Karpas-422 (cell line): Measurements from ENCODE around the gene MAPKAP1. TPM values are rescaled to one million over a fixed set of nuclear protein-coding genes. Genes with fewer than 3 reads are reported as not detected.
"Not testable (repeated sequence)": the region's sequence is repeated elsewhere in the genome, so short reads cannot be mapped to it uniquely, and the experiment has no call there.

Experiments used
- DNase-seq: peaks from one replicate; pipeline ENCODE4 v3.0.0-alpha.2; 2015
- H2AFZ ChIP-seq: fragments of 200-600 bp; sonication (generic); 2 replicates; pipeline ENCODE4 v1.6.1; 2014; ENCODE audit warnings: antibody characterized with exemption, low read length, mixed read lengths
- H3K27ac ChIP-seq: fragments of 200-600 bp; sonication (generic); 2 replicates; pipeline ENCODE4 v1.5.1; 2014; ENCODE audit warnings: mild to moderate bottlenecking, low read length, moderate library complexity
- H3K27me3 ChIP-seq: fragments of 200-600 bp; sonication (generic); 2 replicates; pipeline ENCODE4 v1.6.1; 2014; ENCODE audit warnings: low read length, mixed read lengths
- H3K36me3 ChIP-seq: fragments of 200-600 bp; sonication (generic); 2 replicates; pipeline ENCODE4 v1.6.1; 2014; ENCODE audit warnings: low read length, mixed read lengths; ENCODE audit not compliant: insufficient read depth
- H3K4me1 ChIP-seq: fragments of 200-600 bp; sonication (generic); 2 replicates; pipeline ENCODE4 v1.6.1; 2014; ENCODE audit warnings: mild to moderate bottlenecking, low read length, mixed read lengths
- H3K4me2 ChIP-seq: fragments of 200-600 bp; sonication (generic); 2 replicates; pipeline ENCODE4 v1.6.1; 2014; ENCODE audit warnings: low read length, low read depth, mild to moderate bottlenecking; ENCODE audit not compliant: poor library complexity, severe bottlenecking
- H3K4me3 ChIP-seq: fragments of 200-600 bp; sonication (generic); 2 replicates; pipeline ENCODE4 v1.5.1; 2014; ENCODE audit warnings: mild to moderate bottlenecking, antibody characterized with exemption, low read length, mixed read lengths
- H3K79me2 ChIP-seq: fragments of 200-600 bp; sonication (generic); 2 replicates; pipeline ENCODE4 v1.6.1; 2014; ENCODE audit warnings: mild to moderate bottlenecking, low read length, mixed read lengths
- H3K9ac ChIP-seq: fragments of 200-600 bp; sonication (generic); 2 replicates; pipeline ENCODE4 v1.6.0; 2014; ENCODE audit warnings: low read length
- H3K9me2 ChIP-seq: fragments of 200-600 bp; sonication (generic), shearing (Covaris generic); replicated peaks from 2 replicates; pipeline ENCODE4 v1.6.0; 2014; ENCODE audit warnings: mild to moderate bottlenecking, low read length, moderate library complexity; ENCODE audit not compliant: insufficient read depth
- H3K9me3 ChIP-seq: fragments of 300-700, 200-600 bp; sonication (generic); 2 replicates; pipeline ENCODE4 v1.6.1; 2014; ENCODE audit warnings: low read length, mixed read lengths
- H4K20me1 ChIP-seq: fragments of 200-600 bp; sonication (generic); 2 replicates; pipeline ENCODE4 v1.6.1; 2014; ENCODE audit warnings: mild to moderate bottlenecking, antibody characterized with exemption, low read length, low read depth; ENCODE audit not compliant: insufficient read depth
- total RNA-seq: library from RNA; depleted of rRNA; stranded (reverse); fragments of >200 nt; shearing (Covaris generic); gene quantifications from 2 replicates; pipeline ENCODE4 v1.2.3, GENCODE V29; 2014; ENCODE audit warnings: low replicate concordance

Gene MAPKAP1
- total RNA-seq, 1 experiment from 2014 or later, result 62.8 TPM

DNA sequence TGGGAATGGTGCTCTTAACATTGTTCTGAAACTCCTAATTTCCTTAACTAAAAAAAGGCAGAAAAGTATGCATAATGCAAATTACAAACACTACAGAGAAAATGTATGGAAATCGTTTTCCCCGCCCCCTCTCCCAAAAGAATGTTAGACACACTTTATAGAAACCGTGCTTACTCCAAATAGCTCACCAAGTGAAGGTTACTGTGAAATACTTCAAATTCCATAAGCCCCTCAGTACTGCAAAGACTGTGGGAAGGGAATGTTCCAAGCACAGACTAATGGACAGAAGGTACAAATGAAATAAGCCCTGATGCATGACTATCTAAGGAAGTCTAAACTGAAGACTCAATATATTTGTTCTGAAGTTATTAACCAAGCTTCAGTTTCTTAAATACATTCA, 12.5 kb downstream of the MAPKAP1 start:
- H3K4me3 ChIP-seq, result no peak overlapping the region
- H3K27ac ChIP-seq, result no peak overlapping the region
- DNase-seq, result no peak
- H3K4me1 ChIP-seq, result no peaks in the 10 kb centered on the region
- H3K27me3 ChIP-seq, result no peaks in the 10 kb centered on the region
- no peaks in the 10 kb centered on the region for H3K9me3 ChIP-seq
- H3K9me2 ChIP-seq, result no peaks in the 10 kb centered on the region
- no peak overlapping the region for H2AFZ ChIP-seq
- H3K4me2 ChIP-seq, result no peak overlapping the region
- peaks cover 84% of the 10 kb centered on the region for H3K79me2 ChIP-seq
- no peak overlapping the region for H3K9ac ChIP-seq
- H4K20me1 ChIP-seq, result no peaks in the 10 kb centered on the region
- no peaks in the 10 kb centered on the region for H3K36me3 ChIP-seq

DNA sequence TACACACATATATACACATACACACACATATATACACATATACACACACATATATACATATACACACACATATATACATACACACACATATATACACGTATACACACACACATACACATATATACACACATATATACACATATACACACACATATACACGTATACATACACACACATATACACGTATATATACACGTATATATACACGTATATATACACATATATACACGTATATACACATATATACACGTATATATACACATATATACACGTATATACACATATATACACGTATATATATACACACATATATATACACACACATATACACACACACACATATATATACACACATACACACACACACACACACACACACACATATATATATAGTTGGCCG, 13.5 kb downstream of the MAPKAP1 start:
- H3K4me2 ChIP-seq, H3K4me3 ChIP-seq: not testable (repeated sequence)

GRCh38 chr9:125691869-125692268, 15.1 kb downstream of the MAPKAP1 start:
- no peak overlapping the region for H2AFZ ChIP-seq
- H3K9ac ChIP-seq, result no peak overlapping the region
- H3K36me3 ChIP-seq, result no peaks in the 10 kb centered on the region
- H3K9me3 ChIP-seq, result no peaks in the 10 kb centered on the region
- no peaks in the 10 kb centered on the region for H3K9me2 ChIP-seq
- peaks cover 84% of the 10 kb centered on the region for H3K79me2 ChIP-seq
- H4K20me1 ChIP-seq, result no peaks in the 10 kb centered on the region
- no peak overlapping the region for H3K4me2 ChIP-seq
- H3K27me3 ChIP-seq, result no peaks in the 10 kb centered on the region
- H3K4me1 ChIP-seq, result no peaks in the 10 kb centered on the region
- H3K27ac ChIP-seq, result no peak overlapping the region
- no peak for DNase-seq
- H3K4me3 ChIP-seq, result no peak overlapping the region

More for the DNA sequence above, 13.5 kb downstream of the MAPKAP1 start:
- DNase-seq, H4K20me1 ChIP-seq, H2AFZ ChIP-seq, H3K27me3 ChIP-seq, H3K9me3 ChIP-seq, H3K27ac ChIP-seq, H3K9ac ChIP-seq, H3K9me2 ChIP-seq, H3K4me1 ChIP-seq, H3K36me3 ChIP-seq: not testable (repeated sequence)
- H3K79me2 ChIP-seq, result peaks cover 80% of the 10 kb centered on the region

DNA sequence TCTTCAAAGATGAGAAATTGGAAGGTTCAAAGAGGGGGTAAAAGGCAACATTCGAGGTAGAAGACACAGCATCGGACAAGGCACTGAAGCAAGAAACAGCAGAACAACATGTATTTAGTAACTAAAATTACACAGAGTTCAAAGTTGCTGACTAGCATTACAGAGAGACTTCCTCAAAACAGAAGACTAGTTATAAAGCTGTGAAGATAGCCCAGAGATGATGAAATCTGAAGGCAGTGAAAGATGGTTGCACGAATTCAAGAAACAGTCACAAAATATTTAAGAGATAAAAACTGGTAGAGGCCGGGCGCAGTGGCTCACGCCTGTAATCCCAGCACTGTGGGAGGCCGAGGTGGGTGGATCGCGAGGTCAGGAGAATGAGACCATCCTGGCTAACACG, 16.3 kb downstream of the MAPKAP1 start:
- H3K27me3 ChIP-seq, result no peaks in the 10 kb centered on the region
- no peaks in the 10 kb centered on the region for H3K9me2 ChIP-seq
- H3K9me3 ChIP-seq, result no peaks in the 10 kb centered on the region
- no peak overlapping the region for H2AFZ ChIP-seq
- H3K9ac ChIP-seq, result no peak overlapping the region
- H3K27ac ChIP-seq, result no peak overlapping the region
- no peaks in the 10 kb centered on the region for H3K36me3 ChIP-seq
- no peaks in the 10 kb centered on the region for H3K4me1 ChIP-seq
- no peak overlapping the region for H3K4me2 ChIP-seq
- no peak overlapping the region for H3K4me3 ChIP-seq
- peaks cover 82% of the 10 kb centered on the region for H3K79me2 ChIP-seq
- H4K20me1 ChIP-seq, result no peaks in the 10 kb centered on the region
- no peak for DNase-seq

GRCh38 chr9:125687163-125687863, 19.7 kb downstream of the MAPKAP1 start:
- no peaks in the 10 kb centered on the region for H3K9me3 ChIP-seq
- H3K36me3 ChIP-seq, result no peaks in the 10 kb centered on the region
- no peaks in the 10 kb centered on the region for H3K4me1 ChIP-seq
- peaks cover 85% of the 10 kb centered on the region for H3K79me2 ChIP-seq
- no peak overlapping the region for H3K27ac ChIP-seq
- no peaks in the 10 kb centered on the region for H3K9me2 ChIP-seq
- no peaks in the 10 kb centered on the region for H3K27me3 ChIP-seq
- no peak overlapping the region for H2AFZ ChIP-seq
- no peak overlapping the region for H3K9ac ChIP-seq
- H3K4me3 ChIP-seq, result no peak overlapping the region
- no peak overlapping the region for H3K4me2 ChIP-seq
- H4K20me1 ChIP-seq, result no peaks in the 10 kb centered on the region
- DNase-seq, result no peak

DNA sequence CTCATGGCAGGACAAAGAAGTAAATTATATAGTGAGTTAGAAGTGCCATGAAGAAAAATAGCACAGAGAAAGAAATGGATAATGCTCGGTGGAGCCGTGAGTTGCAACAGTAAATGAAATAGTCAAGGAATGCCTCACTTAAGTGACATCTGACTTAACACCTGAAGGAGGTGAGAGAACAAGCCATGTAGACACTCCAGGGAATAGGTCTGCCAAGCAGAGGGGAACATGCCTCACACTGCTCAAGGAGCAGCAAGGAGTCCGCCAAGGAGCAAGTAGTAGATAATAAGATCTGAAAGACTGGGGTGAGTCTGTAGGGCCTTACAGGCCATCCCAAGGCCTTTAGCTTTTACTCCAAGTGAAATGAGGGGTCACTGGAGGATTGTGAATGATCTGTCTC, 21.8 kb downstream of the MAPKAP1 start:
- no peaks in the 10 kb centered on the region for H3K9me3 ChIP-seq
- H2AFZ ChIP-seq, result no peak overlapping the region
- H3K27ac ChIP-seq, result no peak overlapping the region
- no peak overlapping the region for H3K4me3 ChIP-seq
- no peaks in the 10 kb centered on the region for H4K20me1 ChIP-seq
- no peaks in the 10 kb centered on the region for H3K9me2 ChIP-seq
- no peaks in the 10 kb centered on the region for H3K27me3 ChIP-seq
- H3K79me2 ChIP-seq, result peaks cover 87% of the 10 kb centered on the region
- H3K36me3 ChIP-seq, result no peaks in the 10 kb centered on the region
- no peak overlapping the region for H3K4me2 ChIP-seq
- H3K9ac ChIP-seq, result no peak overlapping the region
- peaks cover 7% of the 10 kb centered on the region for H3K4me1 ChIP-seq
- DNase-seq, result no peak

DNA sequence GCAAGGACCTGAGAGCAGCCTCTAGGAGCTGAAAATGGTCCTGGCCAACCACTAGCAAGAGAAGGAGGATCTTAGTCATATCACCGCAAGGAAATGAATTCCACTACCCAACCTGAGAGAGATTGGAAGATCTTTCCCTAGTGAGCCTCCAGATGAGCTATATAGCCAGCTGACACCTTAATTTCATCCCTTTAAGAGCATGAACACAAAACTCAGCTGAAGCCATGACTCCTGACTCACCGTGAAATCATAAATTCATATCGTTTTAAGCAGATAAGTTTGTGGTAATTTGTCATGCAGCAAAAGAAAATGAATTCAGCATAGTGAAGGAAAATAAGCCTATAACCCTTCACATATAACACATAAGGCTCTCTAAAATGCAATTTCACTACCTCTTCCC, 23.5 kb downstream of the MAPKAP1 start:
- DNase-seq, result no peak
- Histone ChIP-seq H3K4me1 (peaks cover 12% of the 10 kb centered on the region), H3K9me2 (no peaks in the 10 kb centered on the region), H4K20me1 (no peaks in the 10 kb centered on the region), H3K4me3 (no peak overlapping the region), H3K27ac (no peak overlapping the region), H3K4me2 (no peak overlapping the region), H3K9ac (no peak overlapping the region), H3K27me3 (no peaks in the 10 kb centered on the region), H2AFZ (no peak overlapping the region), H3K36me3 (no peaks in the 10 kb centered on the region), H3K79me2 (peaks cover 92% of the 10 kb centered on the region), H3K9me3 (no peaks in the 10 kb centered on the region)

GRCh38 chr9:125682340-125682739, 24.7 kb downstream of the MAPKAP1 start:
- H2AFZ ChIP-seq, result no peak overlapping the region
- H3K4me3 ChIP-seq, result no peak overlapping the region
- H4K20me1 ChIP-seq, result no peaks in the 10 kb centered on the region
- no peaks in the 10 kb centered on the region for H3K9me2 ChIP-seq
- H3K4me1 ChIP-seq, result peaks cover 12% of the 10 kb centered on the region
- peaks cover 86% of the 10 kb centered on the region for H3K79me2 ChIP-seq
- H3K9ac ChIP-seq, result no peak overlapping the region
- no peaks in the 10 kb centered on the region for H3K9me3 ChIP-seq
- H3K27ac ChIP-seq, result no peak overlapping the region
- no peak overlapping the region for H3K4me2 ChIP-seq
- H3K27me3 ChIP-seq, result no peaks in the 10 kb centered on the region
- H3K36me3 ChIP-seq, result no peaks in the 10 kb centered on the region
- no peak for DNase-seq
